Vagina (tissue), 2 donors: ENCODE results near the gene KRTAP10-3.

Source experiments
- CTCF ChIP-seq, 3 experiments: fragments of 450-650 bp in 2 of 3; fragments of 200-600 bp in 1 of 3; sonication (generic) in 1 of 3; IDR thresholded peaks; one replicate each; pipeline ENCODE4 v1.5.1; 2017 to 2019; ENCODE audit warnings: antibody characterized with exemption in 3 of 3, mild to moderate bottlenecking in 2 of 3, moderate library complexity in 2 of 3
- POLR2A ChIP-seq, 2 donors: fragments of 450-650 bp; IDR thresholded peaks; one replicate each; pipeline ENCODE4 v1.6.1; 2017; ENCODE audit warnings: antibody characterized with exemption in 2 of 2, mild to moderate bottlenecking in 2 of 2, moderate library complexity in 2 of 2

GRCh38 chr21:44599264-44600029, 40.9 kb upstream of the KRTAP10-3 start:
- no peak for TF ChIP-seq CTCF (IDR thresholded peaks at IDR 0.05)
- TF ChIP-seq POLR2A (IDR thresholded peaks at IDR 0.05): no peak
